Endothelial cell of umbilical vein (primary cell): ENCODE measurements around the gene MATCAP1. TPM values are rescaled to one million over a fixed set of nuclear protein-coding genes. Genes with fewer than 3 reads are reported as not detected.

Experiments used
- BruUV-seq: library from RNA; stranded (reverse); fragments of 400-500 nt; replicated peaks from 2 replicates; lab custom pipeline; 2021; lab: Mats Ljungman, UMichigan
- CTCF ChIA-PET: fragments of 300-600, 350-600 bp; sonication (Branson Sonifier 250); formaldehyde crosslinking; loops from one replicate; lab custom pipeline; 2021; ENCODE audit warnings: antibody characterized with exemption, inconsistent platforms; lab: Charles Lee
- POLR2A ChIA-PET: fragments of 300-600, 350-600 bp; sonication (Branson Sonifier 250); formaldehyde crosslinking; loops from one replicate; lab custom pipeline; 2021; ENCODE audit warnings: antibody characterized with exemption, inconsistent platforms; lab: Charles Lee
- DNase-seq: peaks from one replicate; pipeline ENCODE4 v3.0.0-alpha.2; 2011; ENCODE audit warnings: low read depth, low spot score
- FAIRE-seq: peaks from 2 replicates; lab custom pipeline; 2011; peaks lifted over from hg19 to GRCh38; lab: Jason Lieb, UNC
- H2AFZ ChIP-seq: 2 replicates; pipeline ENCODE4 v1.6.0; 2012; ENCODE audit warnings: low read depth, low read length, control low read depth, inconsistent platforms
- H3K27ac ChIP-seq: 2 replicates; pipeline ENCODE4 v1.5.1; 2011; ENCODE audit warnings: low read depth, mild to moderate bottlenecking, control low read depth, low read length, moderate library complexity; ENCODE audit not compliant: insufficient read depth
- H3K27me3 ChIP-seq, 2 experiments: 2 replicates each; pipeline versions ENCODE4 v1.6.0 to v1.6.1; 2011; ENCODE audit warnings: low read length in 2 of 2, mixed read lengths in 1 of 2; ENCODE audit not compliant: control insufficient read depth in 2 of 2, insufficient read depth in 2 of 2
- H3K36me3 ChIP-seq, 2 experiments: 2 replicates in 1 of 2; 3 replicates in 1 of 2; pipeline ENCODE4 v1.5.1; 2011; ENCODE audit warnings: low read length in 2 of 2, mild to moderate bottlenecking in 1 of 2, moderate library complexity in 1 of 2; ENCODE audit not compliant: control insufficient read depth in 2 of 2, insufficient read depth in 2 of 2; ENCODE audit errors: extremely low read depth in 1 of 2
- H3K4me1 ChIP-seq: 3 replicates; pipeline ENCODE4 v1.5.1; 2011; ENCODE audit warnings: mild to moderate bottlenecking, low read length; ENCODE audit not compliant: control insufficient read depth, insufficient read depth; ENCODE audit errors: extremely low read depth
- H3K4me2 ChIP-seq: 2 replicates; pipeline ENCODE4 v1.6.1; 2011; ENCODE audit warnings: low read length, control low read depth, mixed read lengths; ENCODE audit not compliant: insufficient read depth
- H3K4me3 ChIP-seq, 3 experiments: fragments of 200-600 bp in 1 of 3; sonication (generic), shearing (Covaris generic) in 1 of 3; replicated peaks in 1 of 3; 2 replicates each; pipeline ENCODE4 v1.5.1; 2011 to 2016; ENCODE audit warnings: control low read depth in 3 of 3, low read length in 3 of 3, mild to moderate bottlenecking in 2 of 3, inconsistent platforms in 1 of 3, low read depth in 1 of 3, moderate library complexity in 1 of 3; ENCODE audit not compliant: insufficient read depth in 1 of 3
- H3K79me2 ChIP-seq: 2 replicates; pipeline ENCODE4 v1.6.0; 2012; ENCODE audit warnings: low read length, inconsistent platforms; ENCODE audit not compliant: control insufficient read depth, insufficient read depth
- H3K9ac ChIP-seq: replicated peaks from 2 replicates; pipeline ENCODE3; 2011; ENCODE audit warnings: low read length, control low read depth; ENCODE audit not compliant: insufficient read depth; ENCODE audit errors: extremely low read depth
- H3K9me1 ChIP-seq: replicated peaks from 3 replicates; pipeline ENCODE4 v1.6.0; 2011; ENCODE audit warnings: mild to moderate bottlenecking, low read length; ENCODE audit not compliant: control insufficient read depth, insufficient read depth; ENCODE audit errors: extremely low read depth
- H3K9me3 ChIP-seq: replicated peaks from 2 replicates; pipeline ENCODE4 v1.5.1; 2012; ENCODE audit warnings: low read length, inconsistent platforms; ENCODE audit not compliant: control insufficient read depth, insufficient read depth
- H4K20me1 ChIP-seq: replicated peaks from 2 replicates; pipeline ENCODE3; 2011; ENCODE audit warnings: mild to moderate bottlenecking, low read length; ENCODE audit not compliant: control insufficient read depth, insufficient read depth; ENCODE audit errors: extremely low read depth
- CTCF ChIP-seq, 2 donors: IDR thresholded peaks; 1 replicate in 1 of 2; 2 replicates in 1 of 2; pipeline ENCODE4 v1.5.1; 2011; ENCODE audit warnings: low read length in 2 of 2, mild to moderate bottlenecking in 2 of 2, moderate library complexity in 2 of 2, control low read depth in 1 of 2, inconsistent platforms in 1 of 2, low read depth in 1 of 2; ENCODE audit not compliant: insufficient read depth in 1 of 2; ENCODE audit errors: extremely low read depth in 1 of 2
- FOS ChIP-seq: IDR thresholded peaks from 2 replicates; pipeline ENCODE4 v1.6.1; 2011; ENCODE audit warnings: mild to moderate bottlenecking, low read length, moderate library complexity, borderline replicate concordance; ENCODE audit not compliant: insufficient read depth
- GATA2 ChIP-seq: IDR thresholded peaks from 2 replicates; pipeline ENCODE4 v1.7.0; 2011; ENCODE audit warnings: low read depth, mild to moderate bottlenecking, moderate library complexity, mixed read lengths, low read length; ENCODE audit not compliant: insufficient read length, insufficient read depth
- JUN ChIP-seq: IDR thresholded peaks from 2 replicates; pipeline ENCODE4 v1.6.1; 2011; ENCODE audit warnings: borderline replicate concordance, low read depth; ENCODE audit not compliant: insufficient read length, insufficient read depth
- MAX ChIP-seq: IDR thresholded peaks from 2 replicates; pipeline ENCODE4 v1.6.1; 2011; ENCODE audit not compliant: insufficient read depth, insufficient read length
- POLR2A ChIP-seq: IDR thresholded peaks from 2 replicates; pipeline ENCODE4 v1.6.1; 2012; ENCODE audit warnings: low read depth, mild to moderate bottlenecking, control low read depth, low read length
- POLR2AphosphoS5 ChIP-seq: IDR thresholded peaks from 2 replicates; pipeline ENCODE4 v1.6.1; 2012; ENCODE audit warnings: low read depth, mild to moderate bottlenecking, control low read depth, low read length, moderate library complexity; ENCODE audit not compliant: insufficient read depth
- dilution Hi-C: fragments of 300-500 bp; cut with MboI; formaldehyde crosslinking; loops from one replicate; pipeline ENCODE4 v1.15.0; 2019; ENCODE audit warnings: low sequenced_read_pairs; ENCODE audit not compliant: extremely low pct_ligation_motif_present
- intact Hi-C: fragments of 100-400 bp; cut with micrococcal nuclease; formaldehyde crosslinking; loops from one replicate; pipeline ENCODE4 v1.10.0; 2022
- polyA plus RNA-seq, 4 experiments: library from polyadenylated mRNA; depleted of rRNA in 3 of 4; stranded (reverse) in 3 of 4; unstranded in 1 of 4; fragments of >200 nt; gene quantifications; 2 replicates each; pipeline versions ENCODE4 v1.2.1 to v1.2.3, GENCODE V29; 2011 to 2012; ENCODE audit warnings: missing spikeins in 1 of 4
- total RNA-seq: library from RNA; stranded (reverse); gene quantifications from 2 replicates; pipeline ENCODE4 v1.2.3, GENCODE V29; 2021

The MATCAP1 gene
- total and polyA plus RNA-seq, 2 donors (not counting 3 experiments of a cell fraction or from before 2014, with no cell fraction given): 44.5 to 53.3 TPM

- dilution Hi-C loops (no loop called here), intact Hi-C loops (no loop called here)
- POLR2A ChIA-PET: no interaction called here
- no peak overlapping the region for H2AFZ ChIP-seq
- H3K27me3 ChIP-seq: no peaks in the 10 kb centered on the region
- no peak overlapping the region for H3K9ac ChIP-seq
- H3K9me3 ChIP-seq: no peaks in the 10 kb centered on the region
- H3K79me2 ChIP-seq: peaks cover 17% of the 10 kb centered on the region
- H3K36me3 ChIP-seq: no peaks in the 10 kb centered on the region
- CTCF ChIA-PET: interaction anchor here (1.4 to 3.5 kb wide), 3 partner anchors 10 to 171 kb away, joined by 3 to 15 read pairs (median 11); partner anchors contain the start of gene ELMO3
- H4K20me1 ChIP-seq: no peaks in the 10 kb centered on the region
- no peak for FAIRE-seq
- no peak for TF ChIP-seq GATA2
- TF ChIP-seq POLR2AphosphoS5: no peak
- no peak for TF ChIP-seq MAX
- TF ChIP-seq POLR2A: no peak
- TF ChIP-seq CTCF (IDR thresholded peaks at IDR 0.05; ENCODE audit: extremely low read depth in 1 of 2, insufficient read depth in 1 of 2, low read depth in 1 of 2, low read length in 2 of 2): no peak
- no peak for TF ChIP-seq JUN
- no peak for TF ChIP-seq FOS
- no peak overlapping the region for H3K4me3 ChIP-seq
- peaks cover 40% of the 10 kb centered on the region for H3K4me1 ChIP-seq
- H3K9me1 ChIP-seq: no peaks in the 10 kb centered on the region
- no peak overlapping the region for H3K27ac ChIP-seq
- no peak for DNase-seq
- no peak overlapping the region for H3K4me2 ChIP-seq
- BruUV-seq: no TSS peak
Observed at GRCh38 chr16:67188798-67189197, 5.0 kb upstream of the MATCAP1 start.
